Progenitor cell of endocrine pancreas (in vitro differentiated cells): ENCODE data around the gene UIMC1. TPM values are rescaled to one million over a fixed set of nuclear protein-coding genes. Genes with fewer than 3 reads are reported as not detected.
"Not testable (repeated sequence)": the region's sequence is repeated elsewhere in the genome, so short reads cannot be mapped to it uniquely, and the experiment has no call there.

ENCODE experiments used
- DNase-seq: peaks from one replicate; pipeline ENCODE4 v3.0.0; 2021; ENCODE audit warnings: low spot score; ENCODE audit not compliant: unreplicated experiment
- H3K27ac Mint-ChIP-seq: 2 replicates; pipeline ENCODE4 v1.8.0; 2021; ENCODE audit warnings: mild to moderate bottlenecking, moderate library complexity, mixed read lengths
- H3K27me3 Mint-ChIP-seq: 2 replicates; pipeline ENCODE4 v1.8.0; 2021; ENCODE audit warnings: mixed read lengths
- H3K36me3 Mint-ChIP-seq: 2 replicates; pipeline ENCODE4 v1.8.0; 2022; ENCODE audit warnings: mixed read lengths; ENCODE audit not compliant: insufficient read depth
- H3K4me1 Mint-ChIP-seq: 2 replicates; pipeline ENCODE4 v1.8.0; 2021; ENCODE audit warnings: low read depth, mixed read lengths
- H3K4me3 Mint-ChIP-seq: 2 replicates; pipeline ENCODE4 v1.8.0; 2021; ENCODE audit warnings: low read depth, mild to moderate bottlenecking, moderate library complexity, mixed read lengths
- H3K9me3 Mint-ChIP-seq: 2 replicates; pipeline ENCODE4 v1.8.0; 2021; ENCODE audit warnings: low read depth, mixed read lengths
- total RNA-seq: library from RNA; stranded (reverse); gene quantifications from 2 replicates; pipeline ENCODE4 v1.2.1, GENCODE V29; 2021
- TF ChIP-seq, protein P1 (sequence below): fragments of 200-600 bp; sonication (generic); IDR thresholded peaks from one replicate; pipeline ENCODE4 v1.5.0; 2021; ENCODE audit warnings: antibody characterized with exemption, mild to moderate bottlenecking; ENCODE audit not compliant: unreplicated experiment

The UIMC1 gene
- total RNA-seq, 1 donor from 2014 or later, result 47.4 TPM

DNA sequence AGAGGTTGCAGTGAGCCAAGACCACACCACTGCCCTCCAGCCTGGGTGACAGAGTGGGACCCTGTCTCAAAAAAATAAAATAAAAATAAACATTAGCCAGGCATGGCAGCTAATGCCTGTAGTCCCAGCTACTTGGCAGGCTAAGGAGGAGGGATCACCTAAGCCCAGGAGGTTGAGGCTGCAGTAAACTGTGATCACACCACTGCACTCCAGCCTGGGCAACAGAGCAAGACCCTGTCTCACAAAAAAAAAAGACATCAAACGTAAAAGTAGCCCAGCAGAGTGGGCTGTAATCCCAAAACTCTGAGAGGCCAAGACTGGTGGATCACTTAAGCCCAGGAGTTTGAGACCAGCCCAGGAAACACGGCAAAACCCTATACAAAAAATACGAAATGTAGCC lies 19.0 kb downstream of the UIMC1 start:
- Mint-ChIP-seq H3K36me3 (peaks cover 23% of the 10 kb centered on the region), H3K4me1 (no peaks in the 10 kb centered on the region), H3K27me3 (no peaks in the 10 kb centered on the region), H3K27ac (no peak overlapping the region), H3K4me3 (no peak overlapping the region), H3K9me3 (no peaks in the 10 kb centered on the region)
- DNase-seq, result no peak
- TF ChIP-seq, protein P1, sequence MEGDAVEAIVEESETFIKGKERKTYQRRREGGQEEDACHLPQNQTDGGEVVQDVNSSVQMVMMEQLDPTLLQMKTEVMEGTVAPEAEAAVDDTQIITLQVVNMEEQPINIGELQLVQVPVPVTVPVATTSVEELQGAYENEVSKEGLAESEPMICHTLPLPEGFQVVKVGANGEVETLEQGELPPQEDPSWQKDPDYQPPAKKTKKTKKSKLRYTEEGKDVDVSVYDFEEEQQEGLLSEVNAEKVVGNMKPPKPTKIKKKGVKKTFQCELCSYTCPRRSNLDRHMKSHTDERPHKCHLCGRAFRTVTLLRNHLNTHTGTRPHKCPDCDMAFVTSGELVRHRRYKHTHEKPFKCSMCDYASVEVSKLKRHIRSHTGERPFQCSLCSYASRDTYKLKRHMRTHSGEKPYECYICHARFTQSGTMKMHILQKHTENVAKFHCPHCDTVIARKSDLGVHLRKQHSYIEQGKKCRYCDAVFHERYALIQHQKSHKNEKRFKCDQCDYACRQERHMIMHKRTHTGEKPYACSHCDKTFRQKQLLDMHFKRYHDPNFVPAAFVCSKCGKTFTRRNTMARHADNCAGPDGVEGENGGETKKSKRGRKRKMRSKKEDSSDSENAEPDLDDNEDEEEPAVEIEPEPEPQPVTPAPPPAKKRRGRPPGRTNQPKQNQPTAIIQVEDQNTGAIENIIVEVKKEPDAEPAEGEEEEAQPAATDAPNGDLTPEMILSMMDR, result no peak

DNA sequence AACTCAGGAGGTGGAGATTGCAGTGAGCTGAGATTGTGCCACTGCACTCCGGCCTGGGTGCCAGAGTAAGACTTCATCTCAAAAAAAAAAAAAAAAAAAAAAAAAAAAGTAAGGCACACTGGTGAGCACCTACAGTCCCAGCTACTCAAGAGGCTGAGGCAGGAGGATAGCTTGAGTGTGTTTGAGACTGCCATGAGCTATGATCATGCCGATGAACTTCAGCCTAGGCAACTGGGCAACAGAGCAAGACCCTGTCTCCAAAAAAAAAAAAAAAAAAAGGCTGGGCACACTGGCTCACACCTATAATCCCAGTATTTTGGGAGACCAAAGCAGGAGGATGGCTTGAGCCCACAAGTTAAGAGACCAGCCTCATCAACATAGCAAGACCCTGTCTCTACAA lies 20.3 kb downstream of the UIMC1 start:
- Mint-ChIP-seq H3K9me3 (no peaks in the 10 kb centered on the region), H3K27ac (no peak overlapping the region), H3K4me3 (no peak overlapping the region), H3K4me1 (no peaks in the 10 kb centered on the region), H3K36me3 (peaks cover 33% of the 10 kb centered on the region), H3K27me3 (no peaks in the 10 kb centered on the region)
- no peak for DNase-seq
- TF ChIP-seq, protein P1, result no peak

DNA sequence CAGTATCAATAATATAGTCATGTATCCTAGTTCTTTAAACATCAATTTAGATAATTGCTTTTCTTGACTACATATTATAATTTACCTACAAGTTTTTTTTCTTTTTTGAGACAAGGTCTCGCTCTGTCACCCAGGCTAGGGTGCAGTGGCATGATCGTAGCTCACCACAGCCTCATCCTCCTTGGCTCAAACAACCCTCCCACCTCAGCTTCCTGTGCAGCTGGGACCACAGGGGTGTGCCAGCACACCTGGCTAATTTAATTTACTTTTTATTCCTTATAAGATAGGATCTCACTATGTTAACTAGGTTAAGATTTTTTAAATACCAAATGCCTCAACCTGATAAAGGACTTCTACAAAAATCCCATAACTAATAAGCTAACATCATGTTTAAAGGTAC lies 21.1 kb downstream of the UIMC1 start:
- peaks cover 36% of the 10 kb centered on the region for H3K36me3 Mint-ChIP-seq
- TF ChIP-seq, protein P1, result no peak
- H3K27me3 Mint-ChIP-seq, result no peaks in the 10 kb centered on the region
- DNase-seq, result no peak
- no peak overlapping the region for H3K4me3 Mint-ChIP-seq
- H3K27ac Mint-ChIP-seq, result no peak overlapping the region
- no peaks in the 10 kb centered on the region for H3K4me1 Mint-ChIP-seq
- H3K9me3 Mint-ChIP-seq, result no peaks in the 10 kb centered on the region

DNA sequence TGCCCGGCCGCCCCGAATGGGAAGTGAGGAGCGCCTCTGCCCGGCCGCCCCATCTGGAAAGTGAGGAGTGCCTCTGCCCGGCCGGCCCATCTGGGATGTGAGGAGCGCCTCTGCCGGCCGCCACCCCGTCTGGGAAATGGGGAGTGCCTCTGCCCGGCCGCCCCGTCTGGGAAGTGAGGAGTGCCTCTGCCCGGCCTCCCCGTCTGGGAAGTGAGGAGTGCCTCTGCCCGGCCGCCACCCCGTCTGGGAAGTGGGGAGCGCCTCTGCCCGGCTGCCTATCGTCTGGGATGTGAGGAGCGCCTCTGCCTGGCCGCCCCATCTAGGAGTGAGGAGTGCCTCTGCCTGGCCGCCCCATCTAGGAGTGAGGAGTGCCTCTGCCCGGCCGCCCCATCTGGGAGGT lies 22.4 kb downstream of the UIMC1 start:
- H3K36me3 Mint-ChIP-seq, result peaks cover 43% of the 10 kb centered on the region
- not testable (repeated sequence) for H3K27ac Mint-ChIP-seq, H3K4me3 Mint-ChIP-seq, H3K9me3 Mint-ChIP-seq, DNase-seq, H3K27me3 Mint-ChIP-seq, H3K4me1 Mint-ChIP-seq

DNA sequence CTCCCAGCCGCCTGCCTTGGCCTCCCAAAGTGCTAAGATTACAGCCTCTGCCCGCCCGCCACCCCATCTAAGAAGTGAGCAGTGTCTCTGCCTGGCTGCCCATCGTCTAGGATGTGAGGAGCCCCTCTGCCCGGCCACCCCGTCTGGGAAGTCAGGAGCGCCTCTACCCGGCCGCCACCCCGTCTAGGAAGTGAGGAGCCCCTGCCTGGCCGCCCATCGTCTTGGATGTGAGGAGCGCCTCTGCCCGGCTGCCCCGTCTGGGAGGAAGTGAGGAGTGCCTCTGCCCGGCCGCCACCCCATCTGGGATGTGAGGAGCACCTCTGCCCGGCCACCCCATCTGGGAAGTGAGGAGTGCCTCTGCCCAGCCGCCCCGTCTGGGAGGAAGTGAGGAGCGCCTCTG lies 23.0 kb downstream of the UIMC1 start:
- H3K27me3 Mint-ChIP-seq, H3K4me1 Mint-ChIP-seq, H3K4me3 Mint-ChIP-seq, H3K9me3 Mint-ChIP-seq, H3K27ac Mint-ChIP-seq, DNase-seq: not testable (repeated sequence)
- peaks cover 48% of the 10 kb centered on the region for H3K36me3 Mint-ChIP-seq

DNA sequence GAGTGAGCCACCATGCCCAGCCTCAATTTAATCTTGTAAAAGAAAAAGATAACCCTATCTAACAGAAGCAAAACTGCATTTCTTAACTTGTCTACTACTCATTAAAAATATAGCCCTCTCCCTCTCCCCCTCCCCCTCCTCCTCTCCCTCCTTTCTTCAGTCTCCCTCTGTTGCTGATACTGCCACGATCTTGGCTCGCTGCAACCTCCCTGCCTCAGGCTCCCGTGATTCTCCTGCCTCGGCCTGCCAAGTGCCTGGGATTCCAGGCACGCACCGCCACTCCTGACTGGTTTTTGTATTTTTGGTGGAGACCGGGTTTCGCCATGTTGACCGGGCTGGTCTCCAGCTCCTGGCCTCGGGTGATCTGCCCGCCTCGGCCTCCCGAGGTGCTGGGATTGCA lies 23.5 kb downstream of the UIMC1 start:
- not testable (repeated sequence) for H3K27ac Mint-ChIP-seq, H3K27me3 Mint-ChIP-seq, H3K9me3 Mint-ChIP-seq, H3K4me3 Mint-ChIP-seq, H3K4me1 Mint-ChIP-seq, DNase-seq
- H3K36me3 Mint-ChIP-seq, result peaks cover 46% of the 10 kb centered on the region

DNA sequence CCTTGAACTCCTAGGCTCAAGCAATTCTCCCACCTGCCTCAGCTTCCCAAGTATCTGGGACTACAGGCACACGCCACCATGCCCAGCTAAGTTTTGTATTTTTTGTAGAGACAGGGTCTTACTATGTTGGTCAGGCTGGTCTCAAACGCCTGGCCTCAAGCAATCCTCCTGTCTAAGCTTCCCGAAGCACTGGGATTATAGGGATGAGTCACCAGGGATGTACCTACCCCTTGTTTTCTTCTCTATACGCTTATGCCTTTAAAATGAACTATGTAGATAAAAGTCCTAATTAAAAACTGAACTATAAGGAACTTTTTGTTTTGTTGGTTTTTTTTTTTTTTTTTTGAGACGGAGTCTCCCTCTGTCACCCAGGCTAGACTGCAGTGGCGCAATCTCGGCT lies 25.8 kb downstream of the UIMC1 start:
- Mint-ChIP-seq H3K9me3 (no peaks in the 10 kb centered on the region), H3K27ac (no peak overlapping the region), H3K4me3 (no peak overlapping the region), H3K36me3 (peaks cover 39% of the 10 kb centered on the region), H3K4me1 (peaks cover 4% of the 10 kb centered on the region), H3K27me3 (no peaks in the 10 kb centered on the region)
- TF ChIP-seq, protein P1, result no peak
- no peak for DNase-seq
